OCI-LY7 (cell line): Measurements from ENCODE around the gene B3GLCT. TPM values are rescaled to one million over a fixed set of nuclear protein-coding genes. Genes with fewer than 3 reads are reported as not detected.

Experiments used
- BruUV-seq: library from RNA; stranded (reverse); fragments of 400-500 nt; replicated peaks from 2 replicates; lab custom pipeline; 2021; lab: Mats Ljungman, UMichigan
- CTCF ChIA-PET: fragments of 300-600 bp; sonication (Branson Sonifier 250); formaldehyde crosslinking; loops from one replicate; lab custom pipeline; 2022; ENCODE audit warnings: antibody characterized with exemption; ENCODE audit not compliant: unreplicated experiment; lab: Charles Lee
- POLR2A ChIA-PET: fragments of 300-600 bp; sonication (Branson Sonifier 250); formaldehyde crosslinking; loops from one replicate; lab custom pipeline; 2022; ENCODE audit warnings: antibody characterized with exemption; lab: Charles Lee
- DNase-seq: peaks from one replicate; pipeline ENCODE4 v3.0.0-alpha.2; 2015; ENCODE audit warnings: low spot score
- H2AFZ ChIP-seq: fragments of 200-600 bp; sonication (generic), shearing (Covaris generic); 2 replicates; pipeline ENCODE4 v1.6.1; 2014; ENCODE audit warnings: mild to moderate bottlenecking, antibody characterized with exemption, low read length, moderate library complexity
- H3K27ac ChIP-seq: fragments of 200-600 bp; sonication (generic); 2 replicates; pipeline ENCODE4 v1.5.1; 2014; ENCODE audit warnings: mixed run types, low read depth, mild to moderate bottlenecking, moderate library complexity, low read length, inconsistent platforms; ENCODE audit not compliant: poor library complexity, severe bottlenecking
- H3K36me3 ChIP-seq: fragments of 200-600 bp; sonication (generic); 2 replicates; pipeline ENCODE4 v1.6.1; 2014; ENCODE audit warnings: mild to moderate bottlenecking, antibody characterized with exemption, low read length, moderate library complexity, mixed read lengths; ENCODE audit not compliant: insufficient read depth
- H3K4me1 ChIP-seq: fragments of 200-600 bp; sonication (generic); 2 replicates; pipeline ENCODE4 v1.5.1; 2014; ENCODE audit warnings: mild to moderate bottlenecking, low read length; ENCODE audit not compliant: insufficient read depth, poor library complexity, severe bottlenecking
- H3K4me2 ChIP-seq: fragments of 200-600 bp; sonication (generic); 2 replicates; pipeline ENCODE4 v1.6.1; 2014; ENCODE audit warnings: mild to moderate bottlenecking, low read length
- H3K4me3 ChIP-seq: fragments of 200-600 bp; sonication (generic); 2 replicates; pipeline ENCODE4 v1.5.1; 2014; ENCODE audit warnings: mild to moderate bottlenecking, low read depth, low read length; ENCODE audit not compliant: poor library complexity, severe bottlenecking
- H3K79me2 ChIP-seq: fragments of 200-600 bp; sonication (generic); 2 replicates; pipeline ENCODE4 v1.6.1; 2016; ENCODE audit warnings: low read depth, mild to moderate bottlenecking, low read length, moderate library complexity, mixed read lengths; ENCODE audit not compliant: insufficient read depth
- H3K9me2 ChIP-seq: fragments of 200-600 bp; sonication (generic); 2 replicates; pipeline ENCODE4 v1.6.1; 2016; ENCODE audit warnings: mild to moderate bottlenecking, low read length, mixed read lengths; ENCODE audit not compliant: insufficient read depth
- H3K9me3 ChIP-seq: fragments of 200-600 bp; sonication (generic); 2 replicates; pipeline ENCODE4 v1.6.1; 2014; ENCODE audit warnings: mild to moderate bottlenecking, mixed run types, low read length, mixed read lengths
- H4K20me1 ChIP-seq: fragments of 200-600 bp; sonication (generic); 2 replicates; pipeline ENCODE4 v1.6.1; 2014; ENCODE audit warnings: mild to moderate bottlenecking, antibody characterized with exemption, low read length, moderate library complexity, mixed read lengths; ENCODE audit not compliant: insufficient read depth
- EZH2phosphoT487 ChIP-seq: fragments of 200-600 bp; sonication (generic); IDR thresholded peaks from 2 replicates; pipeline ENCODE4 v1.6.1; 2018; ENCODE audit warnings: low read depth, borderline replicate concordance, mild to moderate bottlenecking, mixed run types, antibody characterized with exemption, low read length, moderate library complexity, mixed read lengths
- intact Hi-C: fragments of 100-400 bp; cut with micrococcal nuclease; formaldehyde crosslinking; loops from one replicate; pipeline ENCODE4 v1.10.0; 2022; ENCODE audit not compliant: unreplicated experiment
- total RNA-seq, 2 experiments: library from RNA; depleted of rRNA in 1 of 2; stranded (reverse); fragments of >200 nt in 1 of 2; shearing (Covaris generic) in 1 of 2; gene quantifications; 2 replicates each; pipeline ENCODE4 v1.2.3, GENCODE V29; 2014 to 2022
- TF ChIP-seq, protein P1 (sequence below): fragments of 200-600 bp; sonication (generic); conservative IDR thresholded peaks from 2 replicates; pipeline ENCODE4 v1.5.1; 2014; ENCODE audit warnings: mild to moderate bottlenecking, antibody characterized with exemption, low read length, moderate library complexity, mixed read lengths

B3GLCT gene
- total RNA-seq, 2 experiments from 2014 or later, result 3.7 to 4.3 TPM

DNA sequence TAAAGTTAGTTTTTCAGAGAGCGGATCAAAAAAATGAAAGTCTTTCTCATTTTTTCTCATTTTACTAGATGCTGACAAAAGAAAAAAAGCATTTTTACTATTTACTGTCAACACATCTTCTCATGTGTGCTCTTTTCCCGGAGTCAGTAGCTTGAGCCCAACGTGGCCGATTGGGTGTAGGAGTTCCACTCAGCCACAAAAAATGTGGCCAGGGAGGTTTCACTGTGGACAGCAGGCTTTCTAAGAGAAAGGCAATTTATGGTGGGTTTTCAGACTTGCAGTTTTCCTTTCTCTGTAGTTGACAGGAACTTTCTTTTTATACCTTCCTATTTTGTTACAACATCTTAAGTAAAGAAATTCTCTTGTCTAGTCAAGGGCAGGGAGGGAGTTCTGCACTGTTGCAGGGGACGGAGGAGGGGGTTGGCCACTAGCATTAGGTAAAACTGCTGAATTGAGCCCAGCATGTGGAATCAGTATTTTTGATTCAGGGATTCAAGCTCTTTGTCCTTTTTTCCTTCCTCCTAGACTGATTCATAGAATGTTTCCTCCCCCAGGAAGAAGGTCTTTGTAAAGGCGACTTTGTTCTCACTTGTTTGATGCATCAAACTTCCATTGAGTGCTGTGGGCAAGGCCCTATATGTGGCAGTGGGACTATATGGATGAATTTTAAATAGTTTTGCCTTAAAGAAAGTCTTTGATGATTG, 123.1 kb downstream of the B3GLCT start:
- peaks cover 80% of the 10 kb centered on the region for H3K4me1 ChIP-seq
- DNase-seq, result peak; percentile 11
- H4K20me1 ChIP-seq, result no peaks in the 10 kb centered on the region
- ChIA-PET CTCF (interaction anchor here (1.3 kb wide), 1 partner anchor 86 kb away, joined by 3 read pairs; no protein-coding TSS in a partner anchor), POLR2A (interaction anchor here (0.7 to 2.1 kb wide), 4 partner anchors 12 to 87 kb away, joined by 3 to 9 read pairs (median 3); no protein-coding TSS in a partner anchor)
- peak overlapping the region; percentile 30 for H3K4me3 ChIP-seq
- peaks cover 20% of the 10 kb centered on the region; the same call in 1 of the 2 replicates for H3K9me3 ChIP-seq
- H3K27ac ChIP-seq, result peak overlapping the region; percentile 98
- H2AFZ ChIP-seq, result peak overlapping the region; percentile 66; the same call in 1 of the 2 replicates
- no peaks in the 10 kb centered on the region for H3K9me2 ChIP-seq
- no peaks in the 10 kb centered on the region for H3K79me2 ChIP-seq
- TF ChIP-seq EZH2phosphoT487, result no peak
- TF ChIP-seq, protein P1, sequence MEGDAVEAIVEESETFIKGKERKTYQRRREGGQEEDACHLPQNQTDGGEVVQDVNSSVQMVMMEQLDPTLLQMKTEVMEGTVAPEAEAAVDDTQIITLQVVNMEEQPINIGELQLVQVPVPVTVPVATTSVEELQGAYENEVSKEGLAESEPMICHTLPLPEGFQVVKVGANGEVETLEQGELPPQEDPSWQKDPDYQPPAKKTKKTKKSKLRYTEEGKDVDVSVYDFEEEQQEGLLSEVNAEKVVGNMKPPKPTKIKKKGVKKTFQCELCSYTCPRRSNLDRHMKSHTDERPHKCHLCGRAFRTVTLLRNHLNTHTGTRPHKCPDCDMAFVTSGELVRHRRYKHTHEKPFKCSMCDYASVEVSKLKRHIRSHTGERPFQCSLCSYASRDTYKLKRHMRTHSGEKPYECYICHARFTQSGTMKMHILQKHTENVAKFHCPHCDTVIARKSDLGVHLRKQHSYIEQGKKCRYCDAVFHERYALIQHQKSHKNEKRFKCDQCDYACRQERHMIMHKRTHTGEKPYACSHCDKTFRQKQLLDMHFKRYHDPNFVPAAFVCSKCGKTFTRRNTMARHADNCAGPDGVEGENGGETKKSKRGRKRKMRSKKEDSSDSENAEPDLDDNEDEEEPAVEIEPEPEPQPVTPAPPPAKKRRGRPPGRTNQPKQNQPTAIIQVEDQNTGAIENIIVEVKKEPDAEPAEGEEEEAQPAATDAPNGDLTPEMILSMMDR, result no peak
- H3K36me3 ChIP-seq, result peaks cover 32% of the 10 kb centered on the region
- intact Hi-C loops, result loop anchor here (5.0 kb wide), 3 partner anchors 99 to 994 kb away; partner anchors contain the start of genes BRCA2, HSPH1 and ZAR1L
- no TSS peak for BruUV-seq
- H3K4me2 ChIP-seq, result peak overlapping the region; percentile 76

- Histone ChIP-seq H4K20me1 (no peaks in the 10 kb centered on the region), H3K4me1 (peaks cover 57% of the 10 kb centered on the region), H3K27ac (peak overlapping the region; percentile 36), H3K36me3 (peaks cover 12% of the 10 kb centered on the region), H3K79me2 (no peaks in the 10 kb centered on the region), H3K9me2 (no peaks in the 10 kb centered on the region), H3K4me3 (no peak overlapping the region), H3K4me2 (no peak overlapping the region), H2AFZ (peak overlapping the region; percentile 47; the same call in 1 of the 2 replicates), H3K9me3 (no peaks in the 10 kb centered on the region)
- TF ChIP-seq, protein P1, result no peak
- no peak for TF ChIP-seq EZH2phosphoT487
- BruUV-seq, result no TSS peak
- CTCF ChIA-PET, result no interaction called here
- no peak for DNase-seq
- intact Hi-C loops, result no loop called here
- POLR2A ChIA-PET, result no interaction called here
These were observed 127.5 kb downstream of the B3GLCT start for GRCh38 chr13:31327182-31327860.
